GM23338 (cell line): ENCODE data around the gene CRLF3. TPM values are rescaled to one million over a fixed set of nuclear protein-coding genes. Genes with fewer than 3 reads are reported as not detected.

Experiments used
- ATAC-seq: fragments of 200-7000 bp; cut with Tn5 transposase; 3 replicates; pipeline ENCODE4 v1.9.1; 2020
- DNase-seq: peaks from one replicate; pipeline ENCODE4 v3.0.0-alpha.2; 2015; ENCODE audit warnings: low spot score
- H2AFZ ChIP-seq: fragments of 200-600 bp; sonication (generic); 2 replicates; pipeline ENCODE4 v1.8.0; 2016; ENCODE audit warnings: antibody characterized with exemption, mild to moderate bottlenecking, moderate library complexity
- H3F3A ChIP-seq: fragments of 200-600 bp; sonication (generic); replicated peaks from 2 replicates; pipeline ENCODE4 v1.8.0; 2017; ENCODE audit warnings: antibody characterized with exemption, mixed run types, low read depth
- H3K27ac ChIP-seq: fragments of 200-600 bp; sonication (generic); 2 replicates; pipeline ENCODE4 v1.6.1; 2016; ENCODE audit warnings: low read depth
- H3K27me3 ChIP-seq: fragments of 200-600 bp; sonication (generic); 2 replicates; pipeline ENCODE4 v1.8.0; 2016; ENCODE audit warnings: mild to moderate bottlenecking, mixed run types, moderate library complexity; ENCODE audit not compliant: insufficient read depth
- H3K36me3 ChIP-seq: fragments of 200-600 bp; sonication (generic); 2 replicates; pipeline ENCODE4 v1.8.0; 2016; ENCODE audit warnings: mild to moderate bottlenecking; ENCODE audit not compliant: insufficient read depth
- H3K4me1 ChIP-seq: fragments of 200-600 bp; sonication (generic); 2 replicates; pipeline ENCODE4 v1.8.0; 2016; ENCODE audit warnings: mild to moderate bottlenecking, moderate library complexity; ENCODE audit not compliant: insufficient read depth
- H3K4me2 ChIP-seq: fragments of 200-600 bp; sonication (generic); 2 replicates; pipeline ENCODE4 v1.7.1; 2017; ENCODE audit warnings: mixed run types
- H3K4me3 ChIP-seq: fragments of 200-600 bp; sonication (generic); 2 replicates; pipeline ENCODE4 v1.6.1; 2016; ENCODE audit warnings: mixed run types
- H3K79me2 ChIP-seq: fragments of 200-600 bp; sonication (generic); replicated peaks from 2 replicates; pipeline ENCODE4 v1.8.0; 2017; ENCODE audit warnings: mild to moderate bottlenecking; ENCODE audit not compliant: insufficient read depth
- H3K9me2 ChIP-seq: fragments of 200-600 bp; sonication (generic); 2 replicates; pipeline ENCODE4 v1.8.0; 2017; ENCODE audit not compliant: insufficient read depth
- H4K20me1 ChIP-seq: fragments of 200-600 bp; sonication (generic); replicated peaks from 2 replicates; pipeline ENCODE4 v1.8.0; 2017; ENCODE audit warnings: mild to moderate bottlenecking; ENCODE audit not compliant: insufficient read depth
- H3K27ac Mint-ChIP-seq: 2 replicates; pipeline ENCODE4 v1.8.0; 2020; ENCODE audit warnings: inconsistent platforms, mild to moderate bottlenecking, moderate library complexity, mixed read lengths
- H3K27me3 Mint-ChIP-seq: 3 replicates; pipeline ENCODE4 v1.8.0; 2022; ENCODE audit warnings: low read depth, mild to moderate bottlenecking, moderate library complexity, mixed read lengths, inconsistent platforms; ENCODE audit not compliant: insufficient read depth, poor library complexity
- H3K36me3 Mint-ChIP-seq: 3 replicates; pipeline ENCODE4 v1.8.0; 2021; ENCODE audit warnings: low read depth, mild to moderate bottlenecking, inconsistent platforms, moderate library complexity, mixed read lengths
- H3K4me1 Mint-ChIP-seq: 3 replicates; pipeline ENCODE4 v1.8.0; 2020; ENCODE audit warnings: mild to moderate bottlenecking, inconsistent platforms, mixed read lengths
- H3K4me3 Mint-ChIP-seq: 3 replicates; pipeline ENCODE4 v1.8.0; 2021; ENCODE audit warnings: moderate library complexity, mild to moderate bottlenecking, inconsistent platforms, mixed read lengths
- H3K9me3 Mint-ChIP-seq: 3 replicates; pipeline ENCODE4 v1.8.0; 2020; ENCODE audit warnings: moderate library complexity, mild to moderate bottlenecking, inconsistent platforms, mixed read lengths
- CREB1 ChIP-seq: fragments of 250-450 bp; sonication (Bioruptor Pico); IDR thresholded peaks from 2 replicates; pipeline ENCODE4 v1.5.0; 2020; ENCODE audit warnings: low read depth, mild to moderate bottlenecking, moderate library complexity
- EZH2 ChIP-seq: fragments of 200-600 bp; sonication (generic); IDR thresholded peaks from one replicate; pipeline ENCODE4 v1.8.0; 2017; ENCODE audit warnings: antibody characterized with exemption, mild to moderate bottlenecking, low read depth; ENCODE audit not compliant: unreplicated experiment
- EZH2phosphoT487 ChIP-seq: fragments of 200-600 bp; sonication (generic); IDR thresholded peaks from one replicate; pipeline ENCODE4 v1.8.1; 2018; ENCODE audit warnings: antibody characterized with exemption; ENCODE audit not compliant: unreplicated experiment
- JUNB ChIP-seq: IDR thresholded peaks from one replicate; pipeline ENCODE4 v1.6.1; 2016; ENCODE audit warnings: antibody characterized with exemption; ENCODE audit not compliant: unreplicated experiment
- NANOG ChIP-seq: IDR thresholded peaks from 2 replicates; pipeline ENCODE4 v1.6.1; 2016; ENCODE audit warnings: antibody characterized with exemption, borderline replicate concordance
- POLR2AphosphoS5 ChIP-seq: IDR thresholded peaks from 2 replicates; pipeline ENCODE4 v1.6.1; 2016; ENCODE audit warnings: antibody characterized with exemption, low read depth
- STAT1 ChIP-seq: IDR thresholded peaks from one replicate; pipeline ENCODE4 v1.6.1; 2016; ENCODE audit warnings: antibody characterized with exemption; ENCODE audit not compliant: unreplicated experiment
- ZNF114 ChIP-seq: fragments of 250-450 bp; sonication (Bioruptor Pico); IDR thresholded peaks from 2 replicates; pipeline ENCODE4 v1.5.0; 2020; ENCODE audit warnings: mild to moderate bottlenecking, moderate library complexity
- ZNF331 ChIP-seq: fragments of 250-450 bp; sonication (Bioruptor Pico); IDR thresholded peaks from 2 replicates; pipeline ENCODE4 v1.5.0; 2020; ENCODE audit warnings: low read depth, mild to moderate bottlenecking, moderate library complexity
- polyA plus RNA-seq: library from polyadenylated mRNA; unstranded; fragments of >200 nt; fragmentation: Nextera tagmentation; extraction: Ambion mirVana; gene quantifications from 2 replicates; pipeline ENCODE4 v1.2.1, GENCODE V29; 2016
- total RNA-seq: library from RNA; depleted of rRNA; stranded (reverse); fragments of >200 nt; shearing (Covaris generic); gene quantifications from 2 replicates; pipeline ENCODE4 v1.2.3, GENCODE V29; 2014
- TF ChIP-seq, protein P1 (sequence below): IDR thresholded peaks from 2 replicates; pipeline ENCODE4 v1.6.1; 2016; ENCODE audit warnings: antibody characterized with exemption
- TF ChIP-seq, protein P2 (sequence below): IDR thresholded peaks from one replicate; pipeline ENCODE4 v1.6.1; 2018; ENCODE audit warnings: antibody characterized with exemption; ENCODE audit not compliant: unreplicated experiment
- TF ChIP-seq, protein P3 (sequence below), 2 experiments: fragments of 200-600 bp in 1 of 2; sonication (generic) in 1 of 2; conservative IDR thresholded peaks; 2 replicates each; pipeline versions ENCODE4 v1.5.1 to v1.6.1; 2016 to 2017; ENCODE audit warnings: antibody characterized with exemption in 2 of 2, low read depth in 2 of 2, mild to moderate bottlenecking in 2 of 2, moderate library complexity in 1 of 2
- TF ChIP-seq, protein P4 (sequence below): fragments of 250-450 bp; sonication (Bioruptor Pico); IDR thresholded peaks from 2 replicates; pipeline ENCODE4 v1.5.0; 2020; ENCODE audit warnings: mild to moderate bottlenecking, moderate library complexity

The CRLF3 gene
- total and polyA plus RNA-seq, 2 experiments from 2014 or later = 24.2 to 28.6 TPM

- H3K4me3 ChIP-seq = no peak overlapping the region
- no peak for TF ChIP-seq EZH2phosphoT487
- no peak for TF ChIP-seq ZNF114 (CRISPR knock-in tag)
- TF ChIP-seq, protein P1, sequence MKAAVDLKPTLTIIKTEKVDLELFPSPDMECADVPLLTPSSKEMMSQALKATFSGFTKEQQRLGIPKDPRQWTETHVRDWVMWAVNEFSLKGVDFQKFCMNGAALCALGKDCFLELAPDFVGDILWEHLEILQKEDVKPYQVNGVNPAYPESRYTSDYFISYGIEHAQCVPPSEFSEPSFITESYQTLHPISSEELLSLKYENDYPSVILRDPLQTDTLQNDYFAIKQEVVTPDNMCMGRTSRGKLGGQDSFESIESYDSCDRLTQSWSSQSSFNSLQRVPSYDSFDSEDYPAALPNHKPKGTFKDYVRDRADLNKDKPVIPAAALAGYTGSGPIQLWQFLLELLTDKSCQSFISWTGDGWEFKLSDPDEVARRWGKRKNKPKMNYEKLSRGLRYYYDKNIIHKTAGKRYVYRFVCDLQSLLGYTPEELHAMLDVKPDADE = no peak
- no peak for TF ChIP-seq POLR2AphosphoS5
- TF ChIP-seq NANOG = no peak
- TF ChIP-seq STAT1 = no peak
- TF ChIP-seq CREB1 (CRISPR knock-in tag) = no peak
- TF ChIP-seq JUNB = no peak
- TF ChIP-seq, protein P2, sequence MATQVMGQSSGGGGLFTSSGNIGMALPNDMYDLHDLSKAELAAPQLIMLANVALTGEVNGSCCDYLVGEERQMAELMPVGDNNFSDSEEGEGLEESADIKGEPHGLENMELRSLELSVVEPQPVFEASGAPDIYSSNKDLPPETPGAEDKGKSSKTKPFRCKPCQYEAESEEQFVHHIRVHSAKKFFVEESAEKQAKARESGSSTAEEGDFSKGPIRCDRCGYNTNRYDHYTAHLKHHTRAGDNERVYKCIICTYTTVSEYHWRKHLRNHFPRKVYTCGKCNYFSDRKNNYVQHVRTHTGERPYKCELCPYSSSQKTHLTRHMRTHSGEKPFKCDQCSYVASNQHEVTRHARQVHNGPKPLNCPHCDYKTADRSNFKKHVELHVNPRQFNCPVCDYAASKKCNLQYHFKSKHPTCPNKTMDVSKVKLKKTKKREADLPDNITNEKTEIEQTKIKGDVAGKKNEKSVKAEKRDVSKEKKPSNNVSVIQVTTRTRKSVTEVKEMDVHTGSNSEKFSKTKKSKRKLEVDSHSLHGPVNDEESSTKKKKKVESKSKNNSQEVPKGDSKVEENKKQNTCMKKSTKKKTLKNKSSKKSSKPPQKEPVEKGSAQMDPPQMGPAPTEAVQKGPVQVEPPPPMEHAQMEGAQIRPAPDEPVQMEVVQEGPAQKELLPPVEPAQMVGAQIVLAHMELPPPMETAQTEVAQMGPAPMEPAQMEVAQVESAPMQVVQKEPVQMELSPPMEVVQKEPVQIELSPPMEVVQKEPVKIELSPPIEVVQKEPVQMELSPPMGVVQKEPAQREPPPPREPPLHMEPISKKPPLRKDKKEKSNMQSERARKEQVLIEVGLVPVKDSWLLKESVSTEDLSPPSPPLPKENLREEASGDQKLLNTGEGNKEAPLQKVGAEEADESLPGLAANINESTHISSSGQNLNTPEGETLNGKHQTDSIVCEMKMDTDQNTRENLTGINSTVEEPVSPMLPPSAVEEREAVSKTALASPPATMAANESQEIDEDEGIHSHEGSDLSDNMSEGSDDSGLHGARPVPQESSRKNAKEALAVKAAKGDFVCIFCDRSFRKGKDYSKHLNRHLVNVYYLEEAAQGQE = no peak
- TF ChIP-seq, protein P3, sequence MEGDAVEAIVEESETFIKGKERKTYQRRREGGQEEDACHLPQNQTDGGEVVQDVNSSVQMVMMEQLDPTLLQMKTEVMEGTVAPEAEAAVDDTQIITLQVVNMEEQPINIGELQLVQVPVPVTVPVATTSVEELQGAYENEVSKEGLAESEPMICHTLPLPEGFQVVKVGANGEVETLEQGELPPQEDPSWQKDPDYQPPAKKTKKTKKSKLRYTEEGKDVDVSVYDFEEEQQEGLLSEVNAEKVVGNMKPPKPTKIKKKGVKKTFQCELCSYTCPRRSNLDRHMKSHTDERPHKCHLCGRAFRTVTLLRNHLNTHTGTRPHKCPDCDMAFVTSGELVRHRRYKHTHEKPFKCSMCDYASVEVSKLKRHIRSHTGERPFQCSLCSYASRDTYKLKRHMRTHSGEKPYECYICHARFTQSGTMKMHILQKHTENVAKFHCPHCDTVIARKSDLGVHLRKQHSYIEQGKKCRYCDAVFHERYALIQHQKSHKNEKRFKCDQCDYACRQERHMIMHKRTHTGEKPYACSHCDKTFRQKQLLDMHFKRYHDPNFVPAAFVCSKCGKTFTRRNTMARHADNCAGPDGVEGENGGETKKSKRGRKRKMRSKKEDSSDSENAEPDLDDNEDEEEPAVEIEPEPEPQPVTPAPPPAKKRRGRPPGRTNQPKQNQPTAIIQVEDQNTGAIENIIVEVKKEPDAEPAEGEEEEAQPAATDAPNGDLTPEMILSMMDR (conservative IDR thresholded peaks at IDR 0.05; ENCODE audit: low read depth in 2 of 2) = no peak
- TF ChIP-seq EZH2 = no peak
- TF ChIP-seq ZNF331 (CRISPR knock-in tag) = no peak
- TF ChIP-seq, protein P4, sequence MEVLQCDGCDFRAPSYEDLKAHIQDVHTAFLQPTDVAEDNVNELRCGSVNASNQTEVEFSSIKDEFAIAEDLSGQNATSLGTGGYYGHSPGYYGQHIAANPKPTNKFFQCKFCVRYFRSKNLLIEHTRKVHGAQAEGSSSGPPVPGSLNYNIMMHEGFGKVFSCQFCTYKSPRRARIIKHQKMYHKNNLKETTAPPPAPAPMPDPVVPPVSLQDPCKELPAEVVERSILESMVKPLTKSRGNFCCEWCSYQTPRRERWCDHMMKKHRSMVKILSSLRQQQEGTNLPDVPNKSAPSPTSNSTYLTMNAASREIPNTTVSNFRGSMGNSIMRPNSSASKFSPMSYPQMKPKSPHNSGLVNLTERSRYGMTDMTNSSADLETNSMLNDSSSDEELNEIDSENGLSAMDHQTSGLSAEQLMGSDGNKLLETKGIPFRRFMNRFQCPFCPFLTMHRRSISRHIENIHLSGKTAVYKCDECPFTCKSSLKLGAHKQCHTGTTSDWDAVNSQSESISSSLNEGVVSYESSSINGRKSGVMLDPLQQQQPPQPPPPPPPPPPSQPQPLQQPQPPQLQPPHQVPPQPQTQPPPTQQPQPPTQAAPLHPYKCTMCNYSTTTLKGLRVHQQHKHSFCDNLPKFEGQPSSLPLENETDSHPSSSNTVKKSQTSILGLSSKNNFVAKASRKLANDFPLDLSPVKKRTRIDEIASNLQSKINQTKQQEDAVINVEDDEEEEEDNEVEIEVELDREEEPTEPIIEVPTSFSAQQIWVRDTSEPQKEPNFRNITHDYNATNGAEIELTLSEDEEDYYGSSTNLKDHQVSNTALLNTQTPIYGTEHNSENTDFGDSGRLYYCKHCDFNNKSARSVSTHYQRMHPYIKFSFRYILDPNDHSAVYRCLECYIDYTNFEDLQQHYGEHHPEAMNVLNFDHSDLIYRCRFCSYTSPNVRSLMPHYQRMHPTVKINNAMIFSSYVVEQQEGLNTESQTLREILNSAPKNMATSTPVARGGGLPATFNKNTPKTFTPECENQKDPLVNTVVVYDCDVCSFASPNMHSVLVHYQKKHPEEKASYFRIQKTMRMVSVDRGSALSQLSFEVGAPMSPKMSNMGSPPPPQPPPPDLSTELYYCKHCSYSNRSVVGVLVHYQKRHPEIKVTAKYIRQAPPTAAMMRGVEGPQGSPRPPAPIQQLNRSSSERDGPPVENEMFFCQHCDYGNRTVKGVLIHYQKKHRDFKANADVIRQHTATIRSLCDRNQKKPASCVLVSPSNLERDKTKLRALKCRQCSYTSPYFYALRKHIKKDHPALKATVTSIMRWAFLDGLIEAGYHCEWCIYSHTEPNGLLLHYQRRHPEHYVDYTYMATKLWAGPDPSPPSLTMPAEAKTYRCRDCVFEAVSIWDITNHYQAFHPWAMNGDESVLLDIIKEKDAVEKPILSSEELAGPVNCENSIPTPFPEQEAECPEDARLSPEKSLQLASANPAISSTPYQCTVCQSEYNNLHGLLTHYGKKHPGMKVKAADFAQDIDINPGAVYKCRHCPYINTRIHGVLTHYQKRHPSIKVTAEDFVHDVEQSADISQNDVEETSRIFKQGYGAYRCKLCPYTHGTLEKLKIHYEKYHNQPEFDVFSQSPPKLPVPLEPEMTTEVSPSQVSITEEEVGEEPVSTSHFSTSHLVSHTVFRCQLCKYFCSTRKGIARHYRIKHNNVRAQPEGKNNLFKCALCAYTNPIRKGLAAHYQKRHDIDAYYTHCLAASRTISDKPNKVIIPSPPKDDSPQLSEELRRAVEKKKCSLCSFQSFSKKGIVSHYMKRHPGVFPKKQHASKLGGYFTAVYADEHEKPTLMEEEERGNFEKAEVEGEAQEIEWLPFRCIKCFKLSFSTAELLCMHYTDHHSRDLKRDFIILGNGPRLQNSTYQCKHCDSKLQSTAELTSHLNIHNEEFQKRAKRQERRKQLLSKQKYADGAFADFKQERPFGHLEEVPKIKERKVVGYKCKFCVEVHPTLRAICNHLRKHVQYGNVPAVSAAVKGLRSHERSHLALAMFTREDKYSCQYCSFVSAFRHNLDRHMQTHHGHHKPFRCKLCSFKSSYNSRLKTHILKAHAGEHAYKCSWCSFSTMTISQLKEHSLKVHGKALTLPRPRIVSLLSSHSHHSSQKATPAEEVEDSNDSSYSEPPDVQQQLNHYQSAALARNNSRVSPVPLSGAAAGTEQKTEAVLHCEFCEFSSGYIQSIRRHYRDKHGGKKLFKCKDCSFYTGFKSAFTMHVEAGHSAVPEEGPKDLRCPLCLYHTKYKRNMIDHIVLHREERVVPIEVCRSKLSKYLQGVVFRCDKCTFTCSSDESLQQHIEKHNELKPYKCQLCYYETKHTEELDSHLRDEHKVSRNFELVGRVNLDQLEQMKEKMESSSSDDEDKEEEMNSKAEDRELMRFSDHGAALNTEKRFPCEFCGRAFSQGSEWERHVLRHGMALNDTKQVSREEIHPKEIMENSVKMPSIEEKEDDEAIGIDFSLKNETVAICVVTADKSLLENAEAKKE (CRISPR knock-in tag) = no peak
- peaks cover 8% of the 10 kb centered on the region for H3F3A ChIP-seq
- H3K79me2 ChIP-seq = peaks cover 71% of the 10 kb centered on the region
- ATAC-seq = no peak
- DNase-seq = peak; percentile 23
- H3K27me3 ChIP-seq = no peaks in the 10 kb centered on the region
- H2AFZ ChIP-seq = no peak overlapping the region
- Mint-ChIP-seq H3K27me3 (peaks cover 6% of the 10 kb centered on the region), H3K9me3 (no peaks in the 10 kb centered on the region), H3K36me3 (peaks cover 9% of the 10 kb centered on the region; the same call in 2 of the 3 replicates), H3K27ac (no peak overlapping the region), H3K4me1 (peaks cover 21% of the 10 kb centered on the region), H3K4me3 (peak overlapping the region; percentile 38; the same call in 2 of the 3 replicates)
- H4K20me1 ChIP-seq = peaks cover 14% of the 10 kb centered on the region
- 0 out of 2 replicates have a peak overlapping the region, but pooled peaks have one; percentile 99 for H3K4me2 ChIP-seq
- H3K9me2 ChIP-seq = no peaks in the 10 kb centered on the region
- H3K27ac ChIP-seq = no peak overlapping the region
- no peaks in the 10 kb centered on the region for H3K36me3 ChIP-seq
- H3K4me1 ChIP-seq = peaks cover 26% of the 10 kb centered on the region
Observed at GRCh38 chr17:30821871-30822723, 2.4 kb downstream of the CRLF3 start.
